HepG2 (cell line): ENCODE results near the gene DCAKD. TPM values are rescaled to one million over a fixed set of nuclear protein-coding genes. Genes with fewer than 3 reads are reported as not detected.

ENCODE experiments used
- AGO2 ChIP-seq: fragments of 200-400 bp; formaldehyde crosslinking; optimal IDR thresholded peaks from 2 replicates; pipeline ENCODE3; 2017; ENCODE audit warnings: mild to moderate bottlenecking, low read depth, low read length, moderate library complexity
- NFE2L1 ChIP-seq: sonication (generic); formaldehyde crosslinking; IDR thresholded peaks from 2 replicates; pipeline ENCODE4 v1.4.0; 2020; ENCODE audit warnings: missing genetic modification reagents, mild to moderate bottlenecking, borderline replicate concordance
- NFKBIZ ChIP-seq: IDR thresholded peaks from 2 replicates; pipeline ENCODE4 v1.6.1; 2018; ENCODE audit warnings: missing genetic modification reagents, missing compliant biosample characterization
- NR2F2 ChIP-seq: IDR thresholded peaks from 2 replicates; pipeline ENCODE4 v1.6.1; 2012; ENCODE audit warnings: low read depth, inconsistent platforms, borderline replicate concordance
- PAX8 ChIP-seq: sonication (generic); formaldehyde crosslinking; IDR thresholded peaks from 2 replicates; pipeline ENCODE4 v1.8.0; 2022; ENCODE audit warnings: mild to moderate bottlenecking, missing genetic modification reagents, borderline replicate concordance
- REXO4 ChIP-seq: sonication (generic); formaldehyde crosslinking; IDR thresholded peaks from 2 replicates; pipeline ENCODE4 v1.8.0; 2022; ENCODE audit warnings: missing genetic modification reagents, mild to moderate bottlenecking, borderline replicate concordance
- SOX5 ChIP-seq: IDR thresholded peaks from 2 replicates; pipeline ENCODE4 v1.6.1; 2016; ENCODE audit warnings: borderline replicate concordance
- SRSF4 ChIP-seq: fragments of 200-400 bp; formaldehyde crosslinking; IDR thresholded peaks from one replicate; pipeline ENCODE4 v1.6.1; 2018; ENCODE audit warnings: mild to moderate bottlenecking, low read depth, low read length, moderate library complexity; ENCODE audit not compliant: poor library complexity, severe bottlenecking
- YEATS2 ChIP-seq: sonication (generic); formaldehyde crosslinking; IDR thresholded peaks from 2 replicates; pipeline ENCODE4 v1.4.0; 2020; ENCODE audit warnings: missing genetic modification reagents, borderline replicate concordance
- ZMYM2 ChIP-seq: sonication (generic); formaldehyde crosslinking; IDR thresholded peaks from 2 replicates; pipeline ENCODE4 v1.8.0; 2022; ENCODE audit warnings: mild to moderate bottlenecking, missing genetic modification reagents
- ZNF20 ChIP-seq: sonication (generic); formaldehyde crosslinking; IDR thresholded peaks from 2 replicates; pipeline ENCODE4 v1.4.0; 2020; ENCODE audit warnings: mild to moderate bottlenecking, moderate library complexity, missing genetic modification reagents
- ZNF326 ChIP-seq: sonication (generic); formaldehyde crosslinking; IDR thresholded peaks from 2 replicates; pipeline ENCODE4 v1.4.0; 2020; ENCODE audit warnings: missing genetic modification reagents, borderline replicate concordance
- ZNF432 ChIP-seq: sonication (generic); formaldehyde crosslinking; IDR thresholded peaks from 2 replicates; pipeline ENCODE4 v1.5.0; 2020; ENCODE audit warnings: missing genetic modification reagents, mild to moderate bottlenecking, borderline replicate concordance
- ZNF556 ChIP-seq: sonication (generic); formaldehyde crosslinking; IDR thresholded peaks from 2 replicates; pipeline ENCODE4 v1.4.0; 2020; ENCODE audit warnings: mild to moderate bottlenecking, missing genetic modification reagents, borderline replicate concordance
- ZNF709 ChIP-seq: sonication (generic); formaldehyde crosslinking; IDR thresholded peaks from 2 replicates; pipeline ENCODE4 v1.5.0; 2020; ENCODE audit warnings: mild to moderate bottlenecking, missing genetic modification reagents
- ZZZ3 ChIP-seq: sonication (generic); formaldehyde crosslinking; IDR thresholded peaks from 2 replicates; pipeline ENCODE4 v1.4.0; 2020; ENCODE audit warnings: missing genetic modification reagents, mild to moderate bottlenecking, borderline replicate concordance
- polyA plus RNA-seq, 8 experiments: library from polyadenylated mRNA; depleted of rRNA in 3 of 8; stranded (reverse) in 7 of 8; unstranded in 1 of 8; fragments of >200 nt; fragmentation: Illumina TruSeq in 4 of 8; extraction: Trizol in 4 of 8; gene quantifications; 2 replicates each; pipeline versions ENCODE4 v1.2.1 to v1.2.3, GENCODE V29; 2011 to 2016; ENCODE audit warnings: low read depth in 4 of 8, missing spikeins in 1 of 8, mixed read lengths in 1 of 8; ENCODE audit not compliant: insufficient read depth in 1 of 8
- total RNA-seq, 5 experiments: library from RNA; depleted of rRNA; stranded (reverse); fragments of >200 nt; fragmentation: Illumina TruSeq; extraction: Trizol; gene quantifications; 2 replicates each; pipeline ENCODE4 v1.2.3, GENCODE V29; 2016; ENCODE audit warnings: low read depth in 1 of 5
- TF ChIP-seq, protein P1 (sequence below): sonication (generic); formaldehyde crosslinking; IDR thresholded peaks from 2 replicates; pipeline ENCODE4 v1.5.1; 2020; ENCODE audit warnings: missing genetic modification reagents, mild to moderate bottlenecking, borderline replicate concordance
- TF ChIP-seq, protein P2 (sequence below): sonication (generic); formaldehyde crosslinking; IDR thresholded peaks from 2 replicates; pipeline ENCODE4 v1.4.0; 2020; ENCODE audit warnings: mild to moderate bottlenecking, missing genetic modification reagents, borderline replicate concordance
- TF ChIP-seq, protein P3 (sequence below): sonication (generic); formaldehyde crosslinking; IDR thresholded peaks from 2 replicates; pipeline ENCODE4 v1.8.0; 2022; ENCODE audit warnings: missing genetic modification reagents, mild to moderate bottlenecking, borderline replicate concordance
- TF ChIP-seq, protein P4 (sequence below): sonication (generic); formaldehyde crosslinking; IDR thresholded peaks from 2 replicates; pipeline ENCODE4 v1.5.0; 2020; ENCODE audit warnings: mild to moderate bottlenecking, missing genetic modification reagents

The DCAKD gene
- total and polyA plus RNA-seq, 2 of the 13 experiments (the other 11 are each of a cell fraction or from before 2014, with no cell fraction given): 25.9 to 29.2 TPM

DNA sequence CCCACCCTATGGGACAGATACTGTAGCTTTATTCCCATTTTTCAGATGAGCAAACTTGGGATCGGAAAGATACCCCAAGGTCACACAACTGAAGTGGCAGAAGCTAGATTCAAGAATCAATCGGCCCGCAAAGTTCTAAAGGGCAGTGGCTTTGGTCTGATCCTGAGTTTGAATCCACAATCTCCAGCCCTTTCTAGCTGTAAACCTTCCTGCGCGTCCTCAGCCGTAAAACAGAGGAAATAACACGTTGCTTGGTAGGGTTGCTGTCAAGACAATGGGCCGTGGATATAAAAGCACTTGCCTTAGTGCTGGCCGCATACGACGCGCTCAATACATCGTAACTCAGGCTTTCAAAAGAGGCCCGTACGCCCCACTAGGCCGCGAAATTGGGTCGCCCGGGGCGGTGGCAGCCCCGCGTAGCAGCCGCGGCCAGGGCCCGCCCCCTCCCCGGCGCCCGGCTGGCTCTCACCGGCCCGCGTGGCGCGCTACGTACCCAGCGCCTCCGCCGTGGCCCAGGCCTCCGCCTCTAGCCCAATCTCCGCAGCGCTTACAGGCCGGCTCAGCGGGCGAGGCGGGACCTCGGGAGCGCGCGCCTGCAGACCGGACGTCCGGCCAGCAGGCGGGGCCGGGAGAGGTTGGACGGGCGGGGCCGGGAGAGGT, at the start of gene DCAKD (continued):
- no peak for TF ChIP-seq SRSF4
- TF ChIP-seq, protein P1, sequence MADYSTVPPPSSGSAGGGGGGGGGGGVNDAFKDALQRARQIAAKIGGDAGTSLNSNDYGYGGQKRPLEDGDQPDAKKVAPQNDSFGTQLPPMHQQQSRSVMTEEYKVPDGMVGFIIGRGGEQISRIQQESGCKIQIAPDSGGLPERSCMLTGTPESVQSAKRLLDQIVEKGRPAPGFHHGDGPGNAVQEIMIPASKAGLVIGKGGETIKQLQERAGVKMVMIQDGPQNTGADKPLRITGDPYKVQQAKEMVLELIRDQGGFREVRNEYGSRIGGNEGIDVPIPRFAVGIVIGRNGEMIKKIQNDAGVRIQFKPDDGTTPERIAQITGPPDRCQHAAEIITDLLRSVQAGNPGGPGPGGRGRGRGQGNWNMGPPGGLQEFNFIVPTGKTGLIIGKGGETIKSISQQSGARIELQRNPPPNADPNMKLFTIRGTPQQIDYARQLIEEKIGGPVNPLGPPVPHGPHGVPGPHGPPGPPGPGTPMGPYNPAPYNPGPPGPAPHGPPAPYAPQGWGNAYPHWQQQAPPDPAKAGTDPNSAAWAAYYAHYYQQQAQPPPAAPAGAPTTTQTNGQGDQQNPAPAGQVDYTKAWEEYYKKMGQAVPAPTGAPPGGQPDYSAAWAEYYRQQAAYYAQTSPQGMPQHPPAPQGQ: no peak
- TF ChIP-seq NR2F2: no peak; the same call in 1 of the 2 replicates
- peak; percentile 91 for TF ChIP-seq ZNF709
- no peak for TF ChIP-seq ZNF326 (CRISPR knock-in tag)
- no peak for TF ChIP-seq ZNF432 (CRISPR knock-in tag)
- TF ChIP-seq, protein P2, sequence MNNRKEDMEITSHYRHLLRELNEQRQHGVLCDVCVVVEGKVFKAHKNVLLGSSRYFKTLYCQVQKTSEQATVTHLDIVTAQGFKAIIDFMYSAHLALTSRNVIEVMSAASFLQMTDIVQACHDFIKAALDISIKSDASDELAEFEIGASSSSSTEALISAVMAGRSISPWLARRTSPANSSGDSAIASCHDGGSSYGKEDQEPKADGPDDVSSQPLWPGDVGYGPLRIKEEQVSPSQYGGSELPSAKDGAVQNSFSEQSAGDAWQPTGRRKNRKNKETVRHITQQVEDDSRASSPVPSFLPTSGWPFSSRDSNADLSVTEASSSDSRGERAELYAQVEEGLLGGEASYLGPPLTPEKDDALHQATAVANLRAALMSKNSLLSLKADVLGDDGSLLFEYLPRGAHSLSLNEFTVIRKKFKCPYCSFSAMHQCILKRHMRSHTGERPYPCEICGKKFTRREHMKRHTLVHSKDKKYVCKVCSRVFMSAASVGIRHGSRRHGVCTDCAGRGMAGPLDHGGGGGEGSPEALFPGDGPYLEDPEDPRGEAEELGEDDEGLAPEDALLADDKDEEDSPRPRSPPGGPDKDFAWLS (CRISPR knock-in tag): no peak
- no peak for TF ChIP-seq REXO4 (CRISPR knock-in tag)
- TF ChIP-seq, protein P3, sequence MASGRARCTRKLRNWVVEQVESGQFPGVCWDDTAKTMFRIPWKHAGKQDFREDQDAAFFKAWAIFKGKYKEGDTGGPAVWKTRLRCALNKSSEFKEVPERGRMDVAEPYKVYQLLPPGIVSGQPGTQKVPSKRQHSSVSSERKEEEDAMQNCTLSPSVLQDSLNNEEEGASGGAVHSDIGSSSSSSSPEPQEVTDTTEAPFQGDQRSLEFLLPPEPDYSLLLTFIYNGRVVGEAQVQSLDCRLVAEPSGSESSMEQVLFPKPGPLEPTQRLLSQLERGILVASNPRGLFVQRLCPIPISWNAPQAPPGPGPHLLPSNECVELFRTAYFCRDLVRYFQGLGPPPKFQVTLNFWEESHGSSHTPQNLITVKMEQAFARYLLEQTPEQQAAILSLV (CRISPR knock-in tag): peak; percentile 93
- TF ChIP-seq NFE2L1 (CRISPR knock-in tag): no peak
- TF ChIP-seq ZNF20: no peak
- TF ChIP-seq AGO2: peak; percentile 92
- TF ChIP-seq YEATS2 (CRISPR knock-in tag): 0 out of 2 replicates have a peak, but pooled peaks have one; percentile 52
- TF ChIP-seq ZZZ3: peak; percentile 82; the same call in 1 of the 2 replicates
- TF ChIP-seq ZNF556 (CRISPR knock-in tag): peak; percentile 61; the same call in 1 of the 2 replicates
- TF ChIP-seq NFKBIZ: no peak
- TF ChIP-seq ZMYM2 (CRISPR knock-in tag): no peak
- TF ChIP-seq, protein P4, sequence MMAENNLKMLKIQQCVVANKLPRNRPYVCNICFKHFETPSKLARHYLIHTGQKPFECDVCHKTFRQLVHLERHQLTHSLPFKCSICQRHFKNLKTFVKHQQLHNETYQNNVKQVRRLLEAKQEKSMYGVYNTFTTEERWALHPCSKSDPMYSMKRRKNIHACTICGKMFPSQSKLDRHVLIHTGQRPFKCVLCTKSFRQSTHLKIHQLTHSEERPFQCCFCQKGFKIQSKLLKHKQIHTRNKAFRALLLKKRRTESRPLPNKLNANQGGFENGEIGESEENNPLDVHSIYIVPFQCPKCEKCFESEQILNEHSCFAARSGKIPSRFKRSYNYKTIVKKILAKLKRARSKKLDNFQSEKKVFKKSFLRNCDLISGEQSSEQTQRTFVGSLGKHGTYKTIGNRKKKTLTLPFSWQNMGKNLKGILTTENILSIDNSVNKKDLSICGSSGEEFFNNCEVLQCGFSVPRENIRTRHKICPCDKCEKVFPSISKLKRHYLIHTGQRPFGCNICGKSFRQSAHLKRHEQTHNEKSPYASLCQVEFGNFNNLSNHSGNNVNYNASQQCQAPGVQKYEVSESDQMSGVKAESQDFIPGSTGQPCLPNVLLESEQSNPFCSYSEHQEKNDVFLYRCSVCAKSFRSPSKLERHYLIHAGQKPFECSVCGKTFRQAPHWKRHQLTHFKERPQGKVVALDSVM (CRISPR knock-in tag): peak; percentile 53; the same call in 1 of the 2 replicates
- TF ChIP-seq PAX8 (CRISPR knock-in tag): peak; percentile 76; the same call in 1 of the 2 replicates
- no peak for TF ChIP-seq SOX5 (CRISPR knock-in tag)
